Measurements from ENCODE around the gene BSND.

BSND gene

DNA sequence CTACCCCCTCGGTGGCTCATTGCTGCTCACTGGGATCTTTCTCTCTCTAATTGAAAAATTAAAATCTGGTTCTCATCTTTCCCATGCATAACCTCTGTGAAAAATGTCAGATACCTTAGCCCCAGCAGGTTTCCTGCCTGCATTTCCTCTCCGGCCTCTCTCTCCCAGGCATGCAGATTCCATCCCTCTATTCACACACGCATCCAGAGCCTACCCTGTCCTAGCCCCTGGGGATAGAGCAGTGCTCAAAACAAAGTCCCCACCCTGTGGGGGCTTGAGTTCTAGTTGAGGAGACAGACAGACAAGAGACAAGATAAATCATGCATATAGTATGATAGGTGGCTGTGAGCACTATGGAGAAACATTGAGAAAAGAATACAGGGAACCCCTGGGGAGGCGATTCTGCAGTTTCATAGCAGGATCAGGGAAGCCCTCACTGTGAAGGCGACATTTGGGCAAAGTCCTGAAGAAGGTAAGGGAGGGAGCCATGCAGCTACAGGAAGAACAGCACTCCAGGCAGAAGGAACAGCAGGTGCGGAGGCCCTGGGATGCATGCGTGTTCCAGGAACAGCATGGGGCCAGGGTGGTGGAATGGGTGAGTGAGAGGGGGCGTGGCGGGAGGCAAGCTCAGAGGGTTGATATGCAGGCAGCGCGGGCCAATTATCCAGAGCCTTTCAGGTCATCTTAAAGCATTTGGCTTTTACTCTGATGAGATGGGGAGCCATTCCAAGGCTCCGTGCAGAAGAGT lies 3.5 kb upstream of the BSND start:
- in situ Hi-C loops (cut with MboI; ENCODE audit: low sequenced_read_pairs, unreplicated experiment): loop anchor here (5.0 kb wide), 1 partner anchor 43 kb away; no protein-coding TSS in a partner anchor
- TF ChIP-seq, protein P1, sequence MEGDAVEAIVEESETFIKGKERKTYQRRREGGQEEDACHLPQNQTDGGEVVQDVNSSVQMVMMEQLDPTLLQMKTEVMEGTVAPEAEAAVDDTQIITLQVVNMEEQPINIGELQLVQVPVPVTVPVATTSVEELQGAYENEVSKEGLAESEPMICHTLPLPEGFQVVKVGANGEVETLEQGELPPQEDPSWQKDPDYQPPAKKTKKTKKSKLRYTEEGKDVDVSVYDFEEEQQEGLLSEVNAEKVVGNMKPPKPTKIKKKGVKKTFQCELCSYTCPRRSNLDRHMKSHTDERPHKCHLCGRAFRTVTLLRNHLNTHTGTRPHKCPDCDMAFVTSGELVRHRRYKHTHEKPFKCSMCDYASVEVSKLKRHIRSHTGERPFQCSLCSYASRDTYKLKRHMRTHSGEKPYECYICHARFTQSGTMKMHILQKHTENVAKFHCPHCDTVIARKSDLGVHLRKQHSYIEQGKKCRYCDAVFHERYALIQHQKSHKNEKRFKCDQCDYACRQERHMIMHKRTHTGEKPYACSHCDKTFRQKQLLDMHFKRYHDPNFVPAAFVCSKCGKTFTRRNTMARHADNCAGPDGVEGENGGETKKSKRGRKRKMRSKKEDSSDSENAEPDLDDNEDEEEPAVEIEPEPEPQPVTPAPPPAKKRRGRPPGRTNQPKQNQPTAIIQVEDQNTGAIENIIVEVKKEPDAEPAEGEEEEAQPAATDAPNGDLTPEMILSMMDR (IDR thresholded peaks at IDR 0.05; ENCODE audit: borderline replicate concordance, control extremely low read depth, extremely low read depth, insufficient read depth, missing control alignments): no peak
- DNase-seq (ENCODE audit: low spot score): no peak

DNA sequence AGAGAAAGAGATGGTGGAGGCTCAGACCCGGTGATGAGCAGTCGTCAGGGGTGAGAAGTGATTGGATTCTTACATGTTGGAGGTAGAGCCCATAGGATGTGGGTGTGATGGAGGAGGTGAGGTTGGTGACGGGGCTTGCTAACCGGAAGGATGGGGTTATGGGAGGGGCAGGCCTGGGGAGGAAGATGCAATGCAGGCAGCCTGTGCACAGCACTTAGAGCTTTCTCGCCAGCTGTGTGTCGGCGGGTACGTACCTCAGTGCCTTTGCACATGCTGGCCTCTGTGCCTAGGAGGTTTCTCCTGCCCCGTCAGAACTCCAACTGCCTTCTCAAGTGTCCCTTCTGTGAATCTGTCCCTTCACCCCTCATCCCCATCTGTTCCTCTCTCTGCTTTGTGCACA lies 2.9 kb upstream of the BSND start:
- TF ChIP-seq, protein P1 (IDR thresholded peaks at IDR 0.05; ENCODE audit: borderline replicate concordance, control extremely low read depth, extremely low read depth, insufficient read depth, missing control alignments): no peak
- no peak for DNase-seq (ENCODE audit: low spot score)
- in situ Hi-C loops (cut with MboI; ENCODE audit: low sequenced_read_pairs, unreplicated experiment): loop anchor here (5.0 kb wide), 1 partner anchor 44 kb away; no protein-coding TSS in a partner anchor

DNA sequence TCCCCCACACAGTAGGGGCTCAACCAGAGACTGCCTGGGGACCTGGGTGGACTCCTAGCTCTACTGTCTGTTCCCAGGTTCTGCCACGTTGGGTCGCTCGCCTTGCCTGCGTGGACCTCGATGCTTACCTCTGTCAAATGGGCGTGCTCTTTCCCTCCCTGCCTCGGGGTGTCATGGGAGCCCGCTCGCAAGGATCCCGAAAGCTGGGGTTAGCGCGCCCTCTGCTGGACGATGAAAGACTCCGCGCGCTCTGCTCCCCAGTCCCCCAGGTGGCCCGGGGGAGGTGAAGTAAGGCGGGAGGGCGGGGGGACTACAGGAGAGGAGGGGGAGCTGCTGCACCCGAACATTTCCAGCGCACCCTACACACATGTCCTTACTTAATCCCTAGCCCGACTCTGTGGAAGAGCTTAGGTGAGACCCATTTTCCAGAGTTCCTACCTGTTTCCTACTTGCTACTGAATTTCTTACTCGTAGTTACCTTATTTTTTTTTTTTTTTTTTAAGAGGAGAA lies 2.3 kb upstream of the BSND start:
- TF ChIP-seq, protein P1 (IDR thresholded peaks at IDR 0.05; ENCODE audit: borderline replicate concordance, control extremely low read depth, extremely low read depth, insufficient read depth, missing control alignments): peak; percentile 91
- peak; percentile 95 for DNase-seq (ENCODE audit: low spot score)
- in situ Hi-C loops (cut with MboI; ENCODE audit: low sequenced_read_pairs, unreplicated experiment): loop anchor here (5.0 kb wide), 1 partner anchor 44 kb away; no protein-coding TSS in a partner anchor

DNA sequence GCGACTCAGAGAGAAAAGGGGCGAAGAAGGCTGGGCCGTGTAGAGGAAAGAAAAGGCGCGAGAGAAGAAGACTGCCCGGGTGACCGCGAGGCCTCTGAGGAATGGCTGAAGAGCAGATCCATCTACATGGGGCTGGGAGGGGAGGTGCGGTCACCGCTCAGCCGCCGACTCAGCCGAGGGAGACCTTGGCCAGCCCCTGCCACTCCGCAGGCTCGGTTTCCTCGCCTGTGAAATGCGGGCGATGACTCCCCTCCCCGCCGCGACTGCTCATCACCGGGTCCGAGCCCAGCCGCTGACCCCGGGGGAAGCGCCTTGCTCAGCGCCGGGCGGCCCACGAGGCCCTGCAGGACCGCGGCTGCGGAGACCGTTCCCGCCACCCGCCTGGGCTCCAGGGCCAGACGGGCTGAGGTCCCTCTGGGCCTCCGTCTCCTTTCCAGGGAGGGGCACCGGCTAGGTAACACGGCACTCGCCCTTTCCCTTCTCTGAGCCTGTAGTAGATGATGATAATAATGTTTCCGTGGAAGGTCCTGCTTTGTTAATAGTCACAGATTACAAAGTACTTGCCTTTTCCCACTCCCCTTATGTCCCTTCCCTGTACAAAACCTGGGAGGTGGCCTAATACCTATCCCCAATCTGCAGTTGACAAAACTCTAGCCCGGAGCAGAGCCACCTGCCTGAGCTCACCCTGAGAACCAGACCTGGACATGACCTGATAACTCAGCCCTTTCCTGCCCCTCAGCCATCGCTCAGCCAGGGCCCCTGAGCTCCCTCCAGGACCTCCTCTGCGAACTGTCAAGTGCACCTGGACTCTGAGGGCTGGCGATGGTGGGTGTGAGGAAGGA lies 1.6 kb upstream of the BSND start:
- TF ChIP-seq, protein P1 (IDR thresholded peaks at IDR 0.05; ENCODE audit: borderline replicate concordance, control extremely low read depth, extremely low read depth, insufficient read depth, missing control alignments): no peak
- in situ Hi-C loops (cut with MboI; ENCODE audit: low sequenced_read_pairs, unreplicated experiment): loop anchor here (5.0 kb wide), 1 partner anchor 45 kb away; no protein-coding TSS in a partner anchor
- peak; percentile 53 for DNase-seq (ENCODE audit: low spot score)

DNA sequence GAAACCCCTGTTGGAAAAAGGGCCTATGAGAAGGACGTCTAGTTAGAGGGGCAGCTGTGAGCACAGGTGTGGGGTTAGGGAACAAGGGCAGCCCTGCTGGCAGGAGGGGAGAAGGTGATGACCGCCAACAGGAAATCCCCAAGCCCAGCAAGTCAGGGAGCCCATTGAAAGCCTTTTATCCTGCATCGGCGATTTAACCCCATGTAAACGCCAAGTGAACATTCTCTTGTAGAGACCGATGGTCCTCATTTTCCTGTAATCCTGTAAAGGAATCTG lies 1.1 kb upstream of the BSND start:
- no peak for DNase-seq (ENCODE audit: low spot score)
- TF ChIP-seq, protein P1 (IDR thresholded peaks at IDR 0.05; ENCODE audit: borderline replicate concordance, control extremely low read depth, extremely low read depth, insufficient read depth, missing control alignments): no peak
- in situ Hi-C loops (cut with MboI; ENCODE audit: low sequenced_read_pairs, unreplicated experiment): loop anchor here (5.0 kb wide), 1 partner anchor 45 kb away; no protein-coding TSS in a partner anchor

DNA sequence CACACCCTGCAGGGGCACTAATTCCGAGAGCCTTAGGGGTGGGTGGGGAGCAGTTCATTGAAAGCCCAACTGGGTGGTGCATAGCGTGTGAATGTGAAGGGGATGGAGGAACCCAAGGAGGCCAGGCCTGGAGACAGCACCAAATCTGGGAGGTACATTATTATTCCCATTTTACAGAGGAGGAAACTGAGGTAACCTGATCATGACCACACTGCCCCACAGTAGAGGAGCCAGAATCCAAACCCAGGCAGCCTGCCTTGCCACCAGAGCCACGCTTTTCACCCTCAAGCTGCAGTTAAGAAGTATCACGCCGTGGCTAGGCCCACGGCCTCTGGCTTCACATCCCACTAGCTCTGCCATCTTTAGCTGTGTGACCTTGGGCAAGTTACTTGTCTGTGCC lies 633 bp upstream of the BSND start:
- no peak for DNase-seq (ENCODE audit: low spot score)
- in situ Hi-C loops (cut with MboI; ENCODE audit: low sequenced_read_pairs, unreplicated experiment): loop anchor here (5.0 kb wide), 1 partner anchor 46 kb away; no protein-coding TSS in a partner anchor
- TF ChIP-seq, protein P1 (IDR thresholded peaks at IDR 0.05; ENCODE audit: borderline replicate concordance, control extremely low read depth, extremely low read depth, insufficient read depth, missing control alignments): no peak
